H1 (cell line): ENCODE results near the gene DIP2C. TPM values are rescaled to one million over a fixed set of nuclear protein-coding genes. Genes with fewer than 3 reads are reported as not detected.

Experiments used
- CTCF ChIA-PET: fragments of 300-600 bp; sonication (Branson Sonifier 250); formaldehyde crosslinking; loops from one replicate; lab custom pipeline; 2021; ENCODE audit not compliant: partially characterized antibody; lab: Charles Lee
- POLR2A ChIA-PET: fragments of 300-600 bp; sonication (Branson Sonifier 250); formaldehyde crosslinking; loops from one replicate; lab custom pipeline; 2021; ENCODE audit warnings: inconsistent platforms; ENCODE audit not compliant: partially characterized antibody; lab: Charles Lee
- DNase-seq, 2 experiments: peaks; one replicate each; pipeline versions ENCODE4 v3.0.0 to v3.0.0-alpha.2; 2010 to 2022; ENCODE audit warnings: low spot score in 2 of 2, low read depth in 1 of 2, mixed read lengths in 1 of 2
- FAIRE-seq: peaks from 2 replicates; lab custom pipeline; 2011; peaks lifted over from hg19 to GRCh38; lab: Jason Lieb, UNC
- H2AFZ ChIP-seq: 2 replicates; pipeline ENCODE4 v1.8.1; 2012; ENCODE audit warnings: low read length, inconsistent platforms
- H2AK5ac ChIP-seq: 2 replicates; pipeline ENCODE4 v1.6.1; 2013; ENCODE audit warnings: low read depth, low read length
- H2BK120ac ChIP-seq: replicated peaks from 2 replicates; pipeline ENCODE3; 2013; ENCODE audit warnings: low read depth, low read length, inconsistent platforms
- H2BK12ac ChIP-seq: 2 replicates; pipeline ENCODE4 v1.6.1; 2013; ENCODE audit warnings: low read depth, low read length
- H2BK15ac ChIP-seq: 2 replicates; pipeline ENCODE4 v1.6.1; 2013; ENCODE audit warnings: low read length
- H2BK20ac ChIP-seq: 2 replicates; pipeline ENCODE4 v1.6.1; 2013; ENCODE audit warnings: low read length
- H2BK5ac ChIP-seq: 2 replicates; pipeline ENCODE4 v1.6.1; 2013; ENCODE audit warnings: low read depth, low read length
- H3K14ac ChIP-seq: 2 replicates; pipeline ENCODE4 v1.6.1; 2013; ENCODE audit warnings: inconsistent platforms; ENCODE audit not compliant: insufficient read length
- H3K18ac ChIP-seq: 2 replicates; pipeline ENCODE4 v1.6.1; 2013; ENCODE audit warnings: low read length; ENCODE audit errors: extremely low read depth
- H3K23ac ChIP-seq: 2 replicates; pipeline ENCODE4 v1.6.1; 2013; ENCODE audit warnings: inconsistent platforms; ENCODE audit not compliant: insufficient read length
- H3K23me2 ChIP-seq: 2 replicates; pipeline ENCODE4 v1.6.1; 2013; ENCODE audit warnings: low read depth, low read length
- H3K27ac ChIP-seq: 2 replicates; pipeline ENCODE4 v1.6.1; 2011; ENCODE audit warnings: low read depth, low read length, inconsistent platforms
- H3K27me3 ChIP-seq, 4 experiments: replicated peaks in 1 of 4; 1 replicate in 1 of 4; 2 replicates in 3 of 4; pipeline versions ENCODE4 v1.6.1 to v1.8.1; 2011 to 2013; ENCODE audit warnings: low read length in 3 of 4, mild to moderate bottlenecking in 3 of 4, inconsistent platforms in 2 of 4, mixed read lengths in 2 of 4, moderate library complexity in 1 of 4; ENCODE audit not compliant: control insufficient read depth in 3 of 4, insufficient read depth in 3 of 4; ENCODE audit errors: extremely low read depth in 1 of 4
- H3K36me3 ChIP-seq, 4 experiments: 2 replicates each; pipeline versions ENCODE4 v1.6.1 to v1.8.1; 2011 to 2013; ENCODE audit warnings: mild to moderate bottlenecking in 4 of 4, low read length in 3 of 4, moderate library complexity in 2 of 4, control low read depth in 1 of 4, inconsistent platforms in 1 of 4; ENCODE audit not compliant: insufficient read depth in 4 of 4, control insufficient read depth in 2 of 4
- H3K4ac ChIP-seq: replicated peaks from 2 replicates; pipeline ENCODE3; 2013; ENCODE audit warnings: low read length, low read depth, mixed read lengths, inconsistent platforms; ENCODE audit not compliant: insufficient read length
- H3K4me1 ChIP-seq, 4 experiments: replicated peaks in 1 of 4; 1 replicate in 1 of 4; 2 replicates in 3 of 4; pipeline versions ENCODE4 v1.6.1 to v1.8.1; 2011 to 2013; ENCODE audit warnings: low read length in 3 of 4, inconsistent platforms in 2 of 4, mixed read lengths in 1 of 4; ENCODE audit not compliant: insufficient read depth in 4 of 4, control insufficient read depth in 3 of 4
- H3K4me2 ChIP-seq, 2 experiments: 2 replicates each; pipeline versions ENCODE4 v1.6.1 to v1.8.1; 2011 to 2013; ENCODE audit warnings: low read depth in 2 of 2, low read length in 2 of 2, control low read depth in 1 of 2, inconsistent platforms in 1 of 2, mild to moderate bottlenecking in 1 of 2; ENCODE audit not compliant: insufficient read depth in 1 of 2
- H3K4me3 ChIP-seq, 4 experiments: fragments of 200-600, 300-600 bp in 1 of 4; sonication (generic), shearing (Covaris generic), sonication (Bioruptor Twin) in 1 of 4; 2 replicates each; pipeline versions ENCODE4 v1.5.1 to v1.8.1; 2011 to 2016; ENCODE audit warnings: low read length in 4 of 4, low read depth in 3 of 4, control low read depth in 2 of 4, inconsistent platforms in 2 of 4, mild to moderate bottlenecking in 2 of 4, mixed read lengths in 1 of 4, moderate library complexity in 1 of 4; ENCODE audit not compliant: insufficient read depth in 2 of 4; ENCODE audit errors: extremely low read depth in 1 of 4
- H3K56ac ChIP-seq: replicated peaks from 2 replicates; pipeline ENCODE3; 2013; ENCODE audit warnings: low read depth, mild to moderate bottlenecking, mixed read lengths, low read length, inconsistent platforms; ENCODE audit not compliant: insufficient read length
- H3K79me1 ChIP-seq: 2 replicates; pipeline ENCODE4 v1.6.1; 2013; ENCODE audit warnings: low read depth, low read length, control low read depth
- H3K79me2 ChIP-seq, 2 experiments: 2 replicates each; pipeline versions ENCODE4 v1.6.1 to v1.8.1; 2012 to 2013; ENCODE audit warnings: low read length in 2 of 2, mild to moderate bottlenecking in 2 of 2, inconsistent platforms in 1 of 2; ENCODE audit not compliant: insufficient read depth in 2 of 2, control insufficient read depth in 1 of 2
- H3K9ac ChIP-seq, 4 experiments: replicated peaks in 1 of 4; 1 replicate in 1 of 4; 2 replicates in 3 of 4; pipeline versions ENCODE4 v1.6.1 to v1.8.1; 2011 to 2013; ENCODE audit warnings: low read depth in 3 of 4, low read length in 3 of 4, control low read depth in 2 of 4, mild to moderate bottlenecking in 2 of 4, moderate library complexity in 2 of 4, inconsistent platforms in 1 of 4; ENCODE audit errors: extremely low read depth in 1 of 4
- H3K9me3 ChIP-seq, 2 experiments: 2 replicates each; pipeline versions ENCODE4 v1.6.1 to v1.8.1; 2012 to 2013; ENCODE audit warnings: mild to moderate bottlenecking in 2 of 2, moderate library complexity in 2 of 2, control low read depth in 1 of 2, inconsistent platforms in 1 of 2, low read depth in 1 of 2, low read length in 1 of 2, mixed read lengths in 1 of 2; ENCODE audit not compliant: insufficient read depth in 2 of 2
- H4K20me1 ChIP-seq, 2 experiments: replicated peaks in 1 of 2; 2 replicates each; pipeline versions ENCODE3 to v1.8.1; 2011 to 2013; ENCODE audit warnings: inconsistent platforms in 2 of 2, low read length in 2 of 2, mild to moderate bottlenecking in 1 of 2; ENCODE audit not compliant: insufficient read depth in 2 of 2, control insufficient read depth in 1 of 2
- H4K5ac ChIP-seq: 2 replicates; pipeline ENCODE4 v1.6.1; 2013; ENCODE audit warnings: low read length, low read depth, mixed read lengths, inconsistent platforms; ENCODE audit not compliant: insufficient read length
- H4K8ac ChIP-seq: 2 replicates; pipeline ENCODE4 v1.8.0; 2013; ENCODE audit warnings: mild to moderate bottlenecking, moderate library complexity, low read length, inconsistent platforms; ENCODE audit not compliant: insufficient read depth; ENCODE audit errors: extremely low read depth
- H4K91ac ChIP-seq: replicated peaks from 2 replicates; pipeline ENCODE3; 2013; ENCODE audit warnings: low read length, mixed read lengths, inconsistent platforms; ENCODE audit not compliant: insufficient read length
- BACH1 ChIP-seq: IDR thresholded peaks from 2 replicates; pipeline ENCODE4 v1.6.1; 2012; ENCODE audit warnings: low read length, improper control_type of control experiment
- SAP30 ChIP-seq: fragments of 300-600 bp; sonication (generic); IDR thresholded peaks from 2 replicates; pipeline ENCODE4 v1.7.1; 2012; ENCODE audit warnings: low read length, moderate library complexity, mild to moderate bottlenecking, inconsistent platforms; ENCODE audit not compliant: insufficient read depth, insufficient replicate concordance
- TEAD4 ChIP-seq: IDR thresholded peaks from 2 replicates; pipeline ENCODE4 v1.6.1; 2012; ENCODE audit warnings: low read depth, low read length, inconsistent platforms, mixed read lengths
- WGBS, 2 experiments: shearing (Covaris generic) in 1 of 2; methylation state at CpG; one replicate each; pipeline versions ENCODE4 v1.1.6 to v1.1.7; 2013 to 2015; ENCODE audit warnings: low lambda C conversion rate in 2 of 2, mixed read lengths in 2 of 2, inconsistent platforms in 1 of 2, low coverage in 1 of 2, missing lambda C conversion rate in 1 of 2; ENCODE audit not compliant: insufficient replicate concordance in 2 of 2, insufficient coverage in 1 of 2, insufficient read length in 1 of 2; ENCODE audit errors: extremely low coverage in 1 of 2, missing lambda C conversion rate in 1 of 2; 5-methylcytosine and 5-hydroxymethylcytosine counted together
- polyA plus RNA-seq, 7 experiments: library from polyadenylated mRNA; depleted of rRNA in 3 of 7; stranded (reverse) in 5 of 7; unstranded in 2 of 7; fragments of >200 nt in 5 of 7; fragments of 200-250 nt in 2 of 7; gene quantifications; 1 replicate in 5 of 7; 2 replicates in 1 of 7; 4 replicates in 1 of 7; pipeline versions ENCODE4 v1.2.1 to v1.2.3, GENCODE V29; 2011 to 2013; ENCODE audit warnings: missing spikeins in 2 of 7, mixed read lengths in 2 of 7
- total RNA-seq: library from RNA; stranded (reverse); fragmentation: NEBNext Ultra II Directional; extraction: Animal tissue kit (Norgen Biotek cat#: 25700); gene quantifications from 2 replicates; pipeline ENCODE4 v1.2.1, GENCODE V29; 2021
- TF ChIP-seq, protein P1 (sequence below), 3 experiments: IDR thresholded peaks; 1 replicate in 2 of 3; 2 replicates in 1 of 3; pipeline versions ENCODE4 v1.5.1 to v1.6.1; 2011; ENCODE audit warnings: low read length in 3 of 3, mild to moderate bottlenecking in 3 of 3, inconsistent platforms in 2 of 3, low read depth in 1 of 3, moderate library complexity in 1 of 3; ENCODE audit not compliant: insufficient read depth in 1 of 3; ENCODE audit errors: control extremely low read depth in 1 of 3

The DIP2C gene
- total and polyA plus RNA-seq, 2 of the 8 experiments (the other 6 are each of a cell fraction or from before 2014, with no cell fraction given) = 3.8 to 9.3 TPM

DNA sequence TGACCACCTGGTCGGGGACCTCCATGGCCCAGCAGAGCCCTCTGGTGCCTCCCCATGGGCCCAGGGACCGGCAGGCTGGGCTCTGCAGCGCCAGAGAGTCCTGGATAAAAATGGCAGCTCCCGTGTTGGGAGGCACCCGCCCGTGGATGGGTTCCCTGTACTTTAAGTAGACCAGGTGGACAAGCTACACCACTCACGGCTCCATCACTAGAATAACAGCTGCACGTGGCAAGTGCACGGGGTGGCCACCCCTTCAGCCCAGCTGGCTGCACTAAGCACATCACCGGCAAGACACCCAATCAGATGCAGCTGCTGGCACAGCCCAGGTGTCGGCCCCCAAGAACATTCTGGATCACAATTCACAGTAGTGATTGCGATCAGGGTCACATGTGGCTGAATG, 69.8 kb downstream of the DIP2C start:
- CTCF ChIA-PET = interaction anchor here (1.0 to 1.5 kb wide), 2 partner anchors 93 to 233 kb away, joined by 3 read pairs; no protein-coding TSS in a partner anchor
- Histone ChIP-seq H4K8ac (no peak overlapping the region; the same call in 1 of the 2 replicates), H4K20me1 (peaks cover 8 to 14% of the 10 kb centered on the region in 2 experiments), H3K4me3 (no peak overlapping the region), H2AFZ (no peak overlapping the region), H2BK15ac (no peak overlapping the region), H2AK5ac (no peak overlapping the region), H3K4me2 (no peak overlapping the region), H3K4ac (no peak overlapping the region), H3K56ac (no peak overlapping the region), H4K91ac (no peak overlapping the region), H3K79me2 (peaks cover 0 to 10% of the 10 kb centered on the region in 2 experiments; a peak in 1 of 4 replicates), H2BK120ac (no peak overlapping the region), H3K27me3 (no peaks in the 10 kb centered on the region), H3K9ac (no peak overlapping the region), H2BK5ac (no peak overlapping the region), H3K9me3 (no peaks in the 10 kb centered on the region), H3K27ac (no peak overlapping the region), H3K23ac (no peak overlapping the region), H3K36me3 (no peaks in the 10 kb centered on the region), H4K5ac (no peak overlapping the region), H3K18ac (no peak overlapping the region), H2BK20ac (no peak overlapping the region), H3K4me1 (peaks cover 0 to 15% (median 10%) of the 10 kb centered on the region in 4 experiments; a peak in 6 of 7 replicates), H3K23me2 (no peaks in the 10 kb centered on the region), H2BK12ac (no peak overlapping the region), H3K79me1 (peaks cover 12% of the 10 kb centered on the region), H3K14ac (no peak overlapping the region)
- no peak for DNase-seq
- WGBS, 2 experiments = 89% methylated on average over 9 of the region's 12 CpGs; no CpG with 5 or more reads in 1 of the 2 experiments
- no peak for FAIRE-seq
- TF ChIP-seq TEAD4 (no peak), BACH1 (no peak), SAP30 (no peak)
- TF ChIP-seq, protein P1, sequence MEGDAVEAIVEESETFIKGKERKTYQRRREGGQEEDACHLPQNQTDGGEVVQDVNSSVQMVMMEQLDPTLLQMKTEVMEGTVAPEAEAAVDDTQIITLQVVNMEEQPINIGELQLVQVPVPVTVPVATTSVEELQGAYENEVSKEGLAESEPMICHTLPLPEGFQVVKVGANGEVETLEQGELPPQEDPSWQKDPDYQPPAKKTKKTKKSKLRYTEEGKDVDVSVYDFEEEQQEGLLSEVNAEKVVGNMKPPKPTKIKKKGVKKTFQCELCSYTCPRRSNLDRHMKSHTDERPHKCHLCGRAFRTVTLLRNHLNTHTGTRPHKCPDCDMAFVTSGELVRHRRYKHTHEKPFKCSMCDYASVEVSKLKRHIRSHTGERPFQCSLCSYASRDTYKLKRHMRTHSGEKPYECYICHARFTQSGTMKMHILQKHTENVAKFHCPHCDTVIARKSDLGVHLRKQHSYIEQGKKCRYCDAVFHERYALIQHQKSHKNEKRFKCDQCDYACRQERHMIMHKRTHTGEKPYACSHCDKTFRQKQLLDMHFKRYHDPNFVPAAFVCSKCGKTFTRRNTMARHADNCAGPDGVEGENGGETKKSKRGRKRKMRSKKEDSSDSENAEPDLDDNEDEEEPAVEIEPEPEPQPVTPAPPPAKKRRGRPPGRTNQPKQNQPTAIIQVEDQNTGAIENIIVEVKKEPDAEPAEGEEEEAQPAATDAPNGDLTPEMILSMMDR (IDR thresholded peaks at IDR 0.05; ENCODE audit: control extremely low read depth in 1 of 3, insufficient read depth in 1 of 3, low read depth in 1 of 3, low read length in 3 of 3) = no peak
- POLR2A ChIA-PET = no interaction called here
